Measurements from ENCODE around the gene TMEM253.

DNA sequence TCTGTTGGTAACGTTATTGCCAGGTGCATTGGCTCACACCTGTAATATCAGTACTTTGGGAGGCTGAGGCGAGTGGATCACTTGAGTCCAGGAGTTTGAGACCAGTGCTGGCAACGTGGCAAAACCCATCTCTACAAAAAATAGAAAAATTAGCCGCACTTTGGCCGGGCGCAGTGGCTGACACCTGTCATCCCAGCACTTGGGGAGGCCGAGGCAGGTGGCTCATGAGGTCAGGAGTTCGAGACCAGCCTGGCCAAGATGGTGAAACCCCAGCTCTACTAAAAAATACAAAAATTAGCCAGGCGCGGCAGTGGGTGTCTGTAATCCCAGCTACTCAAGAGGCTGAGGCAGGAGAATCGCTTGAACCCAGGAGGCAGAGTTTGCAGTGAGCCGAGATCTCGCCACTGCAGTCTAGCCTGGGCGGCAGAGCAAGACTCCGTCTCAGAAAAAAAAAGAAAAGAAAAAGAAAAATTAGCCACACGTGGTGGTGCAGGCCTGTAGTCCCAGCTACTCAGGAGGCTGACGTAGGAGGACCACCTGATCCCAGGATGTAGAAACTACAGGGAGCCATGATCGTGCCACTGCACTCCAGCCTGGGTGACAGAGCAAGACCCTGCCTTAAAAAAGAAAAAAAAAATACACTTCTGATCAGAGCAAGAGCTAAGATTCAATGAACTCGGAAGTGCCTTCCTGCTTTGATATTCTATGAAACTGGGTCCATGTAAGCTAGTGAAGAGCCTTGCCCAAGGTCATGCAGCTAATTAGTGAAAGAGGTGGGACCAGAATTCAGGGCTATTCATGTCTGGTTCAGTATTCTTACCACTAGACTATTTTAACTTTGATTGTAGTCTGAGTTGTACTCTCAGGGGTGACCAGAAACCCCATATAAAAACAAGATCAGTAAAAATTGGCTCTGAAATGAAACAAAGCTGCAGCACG, 47.4 kb upstream of the TMEM253 start:
- no peak for TF ChIP-seq SP1 (IDR thresholded peaks at IDR 0.05)
- no peak for TF ChIP-seq SUZ12 (IDR thresholded peaks at IDR 0.05)
- no peak for TF ChIP-seq FOXK2 (IDR thresholded peaks at IDR 0.05)
- TF ChIP-seq ZNF384 (IDR thresholded peaks at IDR 0.05), result no peak
- no peak for TF ChIP-seq FOXA1 (IDR thresholded peaks at IDR 0.05)
- TF ChIP-seq FOXM1 (IDR thresholded peaks at IDR 0.05; ENCODE audit: borderline replicate concordance), result no peak
- TF ChIP-seq TARDBP (IDR thresholded peaks at IDR 0.05), result no peak
- no peak for TF ChIP-seq NFRKB (IDR thresholded peaks at IDR 0.05)
- no peak for TF ChIP-seq ARNT (IDR thresholded peaks at IDR 0.05)
- no peak for TF ChIP-seq HDGF (IDR thresholded peaks at IDR 0.05; ENCODE audit: borderline replicate concordance)

All from HEK293T (cell line).